H1 (cell line): ENCODE measurements around the gene EPHA2. TPM values are rescaled to one million over a fixed set of nuclear protein-coding genes. Genes with fewer than 3 reads are reported as not detected.

ENCODE experiments used
- CTCF ChIA-PET: fragments of 300-600 bp; sonication (Branson Sonifier 250); formaldehyde crosslinking; loops from one replicate; lab custom pipeline; 2021; ENCODE audit not compliant: partially characterized antibody; lab: Charles Lee
- POLR2A ChIA-PET: fragments of 300-600 bp; sonication (Branson Sonifier 250); formaldehyde crosslinking; loops from one replicate; lab custom pipeline; 2021; ENCODE audit warnings: inconsistent platforms; ENCODE audit not compliant: partially characterized antibody; lab: Charles Lee
- DNase-seq, 2 experiments: peaks; one replicate each; pipeline versions ENCODE4 v3.0.0 to v3.0.0-alpha.2; 2010 to 2022; ENCODE audit warnings: low spot score in 2 of 2, low read depth in 1 of 2, mixed read lengths in 1 of 2
- FAIRE-seq: peaks from 2 replicates; lab custom pipeline; 2011; peaks lifted over from hg19 to GRCh38; lab: Jason Lieb, UNC
- H2AFZ ChIP-seq: 2 replicates; pipeline ENCODE4 v1.8.1; 2012; ENCODE audit warnings: low read length, inconsistent platforms
- H2AK5ac ChIP-seq: 2 replicates; pipeline ENCODE4 v1.6.1; 2013; ENCODE audit warnings: low read depth, low read length
- H2BK120ac ChIP-seq: replicated peaks from 2 replicates; pipeline ENCODE3; 2013; ENCODE audit warnings: low read depth, low read length, inconsistent platforms
- H2BK12ac ChIP-seq: 2 replicates; pipeline ENCODE4 v1.6.1; 2013; ENCODE audit warnings: low read depth, low read length
- H2BK15ac ChIP-seq: 2 replicates; pipeline ENCODE4 v1.6.1; 2013; ENCODE audit warnings: low read length
- H2BK20ac ChIP-seq: 2 replicates; pipeline ENCODE4 v1.6.1; 2013; ENCODE audit warnings: low read length
- H2BK5ac ChIP-seq: 2 replicates; pipeline ENCODE4 v1.6.1; 2013; ENCODE audit warnings: low read depth, low read length
- H3K14ac ChIP-seq: 2 replicates; pipeline ENCODE4 v1.6.1; 2013; ENCODE audit warnings: inconsistent platforms; ENCODE audit not compliant: insufficient read length
- H3K18ac ChIP-seq: 2 replicates; pipeline ENCODE4 v1.6.1; 2013; ENCODE audit warnings: low read length; ENCODE audit errors: extremely low read depth
- H3K23ac ChIP-seq: 2 replicates; pipeline ENCODE4 v1.6.1; 2013; ENCODE audit warnings: inconsistent platforms; ENCODE audit not compliant: insufficient read length
- H3K23me2 ChIP-seq: 2 replicates; pipeline ENCODE4 v1.6.1; 2013; ENCODE audit warnings: low read depth, low read length
- H3K27ac ChIP-seq: 2 replicates; pipeline ENCODE4 v1.6.1; 2011; ENCODE audit warnings: low read depth, low read length, inconsistent platforms
- H3K27me3 ChIP-seq, 4 experiments: replicated peaks in 1 of 4; 1 replicate in 1 of 4; 2 replicates in 3 of 4; pipeline versions ENCODE4 v1.6.1 to v1.8.1; 2011 to 2013; ENCODE audit warnings: low read length in 3 of 4, mild to moderate bottlenecking in 3 of 4, inconsistent platforms in 2 of 4, mixed read lengths in 2 of 4, moderate library complexity in 1 of 4; ENCODE audit not compliant: control insufficient read depth in 3 of 4, insufficient read depth in 3 of 4; ENCODE audit errors: extremely low read depth in 1 of 4
- H3K36me3 ChIP-seq, 4 experiments: 2 replicates each; pipeline versions ENCODE4 v1.6.1 to v1.8.1; 2011 to 2013; ENCODE audit warnings: mild to moderate bottlenecking in 4 of 4, low read length in 3 of 4, moderate library complexity in 2 of 4, control low read depth in 1 of 4, inconsistent platforms in 1 of 4; ENCODE audit not compliant: insufficient read depth in 4 of 4, control insufficient read depth in 2 of 4
- H3K4ac ChIP-seq: replicated peaks from 2 replicates; pipeline ENCODE3; 2013; ENCODE audit warnings: low read length, low read depth, mixed read lengths, inconsistent platforms; ENCODE audit not compliant: insufficient read length
- H3K4me1 ChIP-seq, 4 experiments: replicated peaks in 1 of 4; 1 replicate in 1 of 4; 2 replicates in 3 of 4; pipeline versions ENCODE4 v1.6.1 to v1.8.1; 2011 to 2013; ENCODE audit warnings: low read length in 3 of 4, inconsistent platforms in 2 of 4, mixed read lengths in 1 of 4; ENCODE audit not compliant: insufficient read depth in 4 of 4, control insufficient read depth in 3 of 4
- H3K4me2 ChIP-seq, 2 experiments: 2 replicates each; pipeline versions ENCODE4 v1.6.1 to v1.8.1; 2011 to 2013; ENCODE audit warnings: low read depth in 2 of 2, low read length in 2 of 2, control low read depth in 1 of 2, inconsistent platforms in 1 of 2, mild to moderate bottlenecking in 1 of 2; ENCODE audit not compliant: insufficient read depth in 1 of 2
- H3K4me3 ChIP-seq, 4 experiments: fragments of 200-600, 300-600 bp in 1 of 4; sonication (generic), shearing (Covaris generic), sonication (Bioruptor Twin) in 1 of 4; 2 replicates each; pipeline versions ENCODE4 v1.5.1 to v1.8.1; 2011 to 2016; ENCODE audit warnings: low read length in 4 of 4, low read depth in 3 of 4, control low read depth in 2 of 4, inconsistent platforms in 2 of 4, mild to moderate bottlenecking in 2 of 4, mixed read lengths in 1 of 4, moderate library complexity in 1 of 4; ENCODE audit not compliant: insufficient read depth in 2 of 4; ENCODE audit errors: extremely low read depth in 1 of 4
- H3K56ac ChIP-seq: replicated peaks from 2 replicates; pipeline ENCODE3; 2013; ENCODE audit warnings: low read depth, mild to moderate bottlenecking, mixed read lengths, low read length, inconsistent platforms; ENCODE audit not compliant: insufficient read length
- H3K79me1 ChIP-seq: 2 replicates; pipeline ENCODE4 v1.6.1; 2013; ENCODE audit warnings: low read depth, low read length, control low read depth
- H3K79me2 ChIP-seq, 2 experiments: 2 replicates each; pipeline versions ENCODE4 v1.6.1 to v1.8.1; 2012 to 2013; ENCODE audit warnings: low read length in 2 of 2, mild to moderate bottlenecking in 2 of 2, inconsistent platforms in 1 of 2; ENCODE audit not compliant: insufficient read depth in 2 of 2, control insufficient read depth in 1 of 2
- H3K9ac ChIP-seq, 4 experiments: replicated peaks in 1 of 4; 1 replicate in 1 of 4; 2 replicates in 3 of 4; pipeline versions ENCODE4 v1.6.1 to v1.8.1; 2011 to 2013; ENCODE audit warnings: low read depth in 3 of 4, low read length in 3 of 4, control low read depth in 2 of 4, mild to moderate bottlenecking in 2 of 4, moderate library complexity in 2 of 4, inconsistent platforms in 1 of 4; ENCODE audit errors: extremely low read depth in 1 of 4
- H3K9me3 ChIP-seq, 2 experiments: 2 replicates each; pipeline versions ENCODE4 v1.6.1 to v1.8.1; 2012 to 2013; ENCODE audit warnings: mild to moderate bottlenecking in 2 of 2, moderate library complexity in 2 of 2, control low read depth in 1 of 2, inconsistent platforms in 1 of 2, low read depth in 1 of 2, low read length in 1 of 2, mixed read lengths in 1 of 2; ENCODE audit not compliant: insufficient read depth in 2 of 2
- H4K20me1 ChIP-seq, 2 experiments: replicated peaks in 1 of 2; 2 replicates each; pipeline versions ENCODE3 to v1.8.1; 2011 to 2013; ENCODE audit warnings: inconsistent platforms in 2 of 2, low read length in 2 of 2, mild to moderate bottlenecking in 1 of 2; ENCODE audit not compliant: insufficient read depth in 2 of 2, control insufficient read depth in 1 of 2
- H4K5ac ChIP-seq: 2 replicates; pipeline ENCODE4 v1.6.1; 2013; ENCODE audit warnings: low read length, low read depth, mixed read lengths, inconsistent platforms; ENCODE audit not compliant: insufficient read length
- H4K8ac ChIP-seq: 2 replicates; pipeline ENCODE4 v1.8.0; 2013; ENCODE audit warnings: mild to moderate bottlenecking, moderate library complexity, low read length, inconsistent platforms; ENCODE audit not compliant: insufficient read depth; ENCODE audit errors: extremely low read depth
- H4K91ac ChIP-seq: replicated peaks from 2 replicates; pipeline ENCODE3; 2013; ENCODE audit warnings: low read length, mixed read lengths, inconsistent platforms; ENCODE audit not compliant: insufficient read length
- BCL11A ChIP-seq, 2 experiments: IDR thresholded peaks; one replicate each; pipeline ENCODE4 v1.6.1; 2011; ENCODE audit warnings: low read depth in 2 of 2, low read length in 2 of 2, mild to moderate bottlenecking in 2 of 2
- CEBPB ChIP-seq: IDR thresholded peaks from 2 replicates; pipeline ENCODE4 v1.6.1; 2012; ENCODE audit warnings: low read depth, low read length
- EP300 ChIP-seq, 2 experiments: IDR thresholded peaks; 1 replicate in 1 of 2; 2 replicates in 1 of 2; pipeline ENCODE4 v1.6.1; 2011 to 2012; ENCODE audit warnings: low read depth in 2 of 2, low read length in 2 of 2, mild to moderate bottlenecking in 2 of 2, borderline replicate concordance in 1 of 2, inconsistent platforms in 1 of 2, moderate library complexity in 1 of 2
- GABPA ChIP-seq: IDR thresholded peaks from 2 replicates; pipeline ENCODE4 v1.6.1; 2011; ENCODE audit warnings: mild to moderate bottlenecking, low read length, moderate library complexity, borderline replicate concordance; ENCODE audit not compliant: insufficient read depth
- JUN ChIP-seq: IDR thresholded peaks from 2 replicates; pipeline ENCODE4 v1.6.1; 2011; ENCODE audit warnings: low read depth, mild to moderate bottlenecking, improper control_type of control experiment, low read length
- KDM1A ChIP-seq: fragments of 200-600, 300-600 bp; sonication (generic); IDR thresholded peaks from 2 replicates; pipeline ENCODE4 v1.7.1; 2016; ENCODE audit warnings: mild to moderate bottlenecking, low read length, borderline replicate concordance
- POLR2AphosphoS5 ChIP-seq: IDR thresholded peaks from 2 replicates; pipeline ENCODE4 v1.6.1; 2011; ENCODE audit warnings: low read depth, low read length
- TAF1 ChIP-seq: IDR thresholded peaks from 2 replicates; pipeline ENCODE4 v1.6.1; 2011; ENCODE audit warnings: mild to moderate bottlenecking, low read depth, low read length
- WGBS, 2 experiments: shearing (Covaris generic) in 1 of 2; methylation state at CpG; one replicate each; pipeline versions ENCODE4 v1.1.6 to v1.1.7; 2013 to 2015; ENCODE audit warnings: low lambda C conversion rate in 2 of 2, mixed read lengths in 2 of 2, inconsistent platforms in 1 of 2, low coverage in 1 of 2, missing lambda C conversion rate in 1 of 2; ENCODE audit not compliant: insufficient replicate concordance in 2 of 2, insufficient coverage in 1 of 2, insufficient read length in 1 of 2; ENCODE audit errors: extremely low coverage in 1 of 2, missing lambda C conversion rate in 1 of 2; 5-methylcytosine and 5-hydroxymethylcytosine counted together
- polyA plus RNA-seq, 7 experiments: library from polyadenylated mRNA; depleted of rRNA in 3 of 7; stranded (reverse) in 5 of 7; unstranded in 2 of 7; fragments of >200 nt in 5 of 7; fragments of 200-250 nt in 2 of 7; gene quantifications; 1 replicate in 5 of 7; 2 replicates in 1 of 7; 4 replicates in 1 of 7; pipeline versions ENCODE4 v1.2.1 to v1.2.3, GENCODE V29; 2011 to 2013; ENCODE audit warnings: missing spikeins in 2 of 7, mixed read lengths in 2 of 7
- total RNA-seq: library from RNA; stranded (reverse); fragmentation: NEBNext Ultra II Directional; extraction: Animal tissue kit (Norgen Biotek cat#: 25700); gene quantifications from 2 replicates; pipeline ENCODE4 v1.2.1, GENCODE V29; 2021
- TF ChIP-seq, protein P1 (sequence below): IDR thresholded peaks from 2 replicates; pipeline ENCODE4 v1.6.1; 2012; ENCODE audit warnings: inconsistent platforms

The EPHA2 gene
- total and polyA plus RNA-seq, 2 of the 8 experiments (the other 6 are each of a cell fraction or from before 2014, with no cell fraction given), result 26.8 to 33.6 TPM

DNA sequence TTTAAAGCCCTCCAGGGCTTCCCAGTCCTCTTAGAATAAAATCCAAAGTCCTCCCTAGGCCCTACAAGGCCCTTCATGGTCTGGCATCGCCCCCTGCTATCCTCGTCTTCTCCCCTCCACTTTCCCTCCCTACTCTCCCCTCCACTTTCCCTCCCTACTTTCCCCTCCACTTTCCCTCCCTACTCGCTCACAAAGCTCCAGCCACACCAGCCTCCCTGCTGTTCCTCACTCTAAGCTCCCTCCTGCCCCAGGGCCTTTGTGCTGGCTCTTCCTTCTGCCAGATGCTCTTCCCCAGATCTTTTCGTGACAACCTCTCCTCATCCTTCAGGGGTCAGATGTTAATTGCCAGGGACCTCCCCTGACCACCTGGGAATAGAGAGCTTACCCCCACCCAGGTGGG is 43.8 kb upstream of the EPHA2 start:
- H2BK20ac ChIP-seq, result no peak overlapping the region
- H4K20me1 ChIP-seq, result peaks cover 0 to 3% of the 10 kb centered on the region in 2 experiments
- ChIA-PET CTCF (interaction anchor here (0.6 to 7.6 kb wide), 9 partner anchors 10 to 434 kb away, joined by 3 to 45 read pairs (median 5); partner anchors contain the start of gene ARHGEF19), POLR2A (interaction anchor here (0.8 to 2.0 kb wide), 10 partner anchors 8 to 53 kb away, joined by 3 to 10 read pairs (median 4); partner anchors contain the start of gene EPHA2)
- H3K9ac ChIP-seq, result no peak overlapping the region
- no peak overlapping the region for H4K8ac ChIP-seq
- H3K9me3 ChIP-seq, result no peaks in the 10 kb centered on the region
- no peak overlapping the region for H2AK5ac ChIP-seq
- WGBS, 2 experiments, result 80 to 100% methylated on average over 1 to 4 of the region's 4 CpGs
- H2AFZ ChIP-seq, result no peak overlapping the region
- H4K91ac ChIP-seq, result no peak overlapping the region
- no peak overlapping the region for H3K27ac ChIP-seq
- no peak overlapping the region for H3K23ac ChIP-seq
- no peaks in the 10 kb centered on the region for H3K4me1 ChIP-seq
- no peak overlapping the region for H2BK12ac ChIP-seq
- TF ChIP-seq JUN, result no peak
- TF ChIP-seq, protein P1, sequence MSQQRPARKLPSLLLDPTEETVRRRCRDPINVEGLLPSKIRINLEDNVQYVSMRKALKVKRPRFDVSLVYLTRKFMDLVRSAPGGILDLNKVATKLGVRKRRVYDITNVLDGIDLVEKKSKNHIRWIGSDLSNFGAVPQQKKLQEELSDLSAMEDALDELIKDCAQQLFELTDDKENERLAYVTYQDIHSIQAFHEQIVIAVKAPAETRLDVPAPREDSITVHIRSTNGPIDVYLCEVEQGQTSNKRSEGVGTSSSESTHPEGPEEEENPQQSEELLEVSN, result no peak
- TF ChIP-seq BCL11A (IDR thresholded peaks at IDR 0.05; ENCODE audit: low read depth in 2 of 2, low read length in 2 of 2), result no peak
- TF ChIP-seq TAF1, result no peak
- no peak for TF ChIP-seq CEBPB
- no peak for TF ChIP-seq EP300 (IDR thresholded peaks at IDR 0.05; ENCODE audit: borderline replicate concordance in 1 of 2, low read depth in 2 of 2, low read length in 2 of 2)
- no peak for TF ChIP-seq POLR2AphosphoS5
- no peak for TF ChIP-seq GABPA
- no peak for TF ChIP-seq KDM1A
- no peak overlapping the region for H3K4me3 ChIP-seq
- no peak for DNase-seq
- no peak overlapping the region for H3K56ac ChIP-seq
- no peak overlapping the region for H2BK5ac ChIP-seq
- no peak for FAIRE-seq
- no peaks in the 10 kb centered on the region for H3K79me2 ChIP-seq
- no peaks in the 10 kb centered on the region for H3K23me2 ChIP-seq
- no peaks in the 10 kb centered on the region for H3K27me3 ChIP-seq
- H4K5ac ChIP-seq, result no peak overlapping the region
- no peak overlapping the region for H3K14ac ChIP-seq
- H2BK15ac ChIP-seq, result no peak overlapping the region
- H3K4me2 ChIP-seq, result no peak overlapping the region
- H3K18ac ChIP-seq, result no peak overlapping the region
- H3K4ac ChIP-seq, result no peak overlapping the region
- peaks cover 13 to 37% (median 26%) of the 10 kb centered on the region in 4 experiments; a peak in 7 of 8 replicates for H3K36me3 ChIP-seq
- H3K79me1 ChIP-seq, result peaks cover 2% of the 10 kb centered on the region; the same call in 1 of the 2 replicates
- H2BK120ac ChIP-seq, result no peak overlapping the region
